ENCODE measurements around the gene POLR1C.
"Not testable (repeated sequence)": the region's sequence is repeated elsewhere in the genome, so short reads cannot be mapped to it uniquely, and the experiment has no call there.

The POLR1C gene, protein sequence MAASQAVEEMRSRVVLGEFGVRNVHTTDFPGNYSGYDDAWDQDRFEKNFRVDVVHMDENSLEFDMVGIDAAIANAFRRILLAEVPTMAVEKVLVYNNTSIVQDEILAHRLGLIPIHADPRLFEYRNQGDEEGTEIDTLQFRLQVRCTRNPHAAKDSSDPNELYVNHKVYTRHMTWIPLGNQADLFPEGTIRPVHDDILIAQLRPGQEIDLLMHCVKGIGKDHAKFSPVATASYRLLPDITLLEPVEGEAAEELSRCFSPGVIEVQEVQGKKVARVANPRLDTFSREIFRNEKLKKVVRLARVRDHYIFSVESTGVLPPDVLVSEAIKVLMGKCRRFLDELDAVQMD

DNA sequence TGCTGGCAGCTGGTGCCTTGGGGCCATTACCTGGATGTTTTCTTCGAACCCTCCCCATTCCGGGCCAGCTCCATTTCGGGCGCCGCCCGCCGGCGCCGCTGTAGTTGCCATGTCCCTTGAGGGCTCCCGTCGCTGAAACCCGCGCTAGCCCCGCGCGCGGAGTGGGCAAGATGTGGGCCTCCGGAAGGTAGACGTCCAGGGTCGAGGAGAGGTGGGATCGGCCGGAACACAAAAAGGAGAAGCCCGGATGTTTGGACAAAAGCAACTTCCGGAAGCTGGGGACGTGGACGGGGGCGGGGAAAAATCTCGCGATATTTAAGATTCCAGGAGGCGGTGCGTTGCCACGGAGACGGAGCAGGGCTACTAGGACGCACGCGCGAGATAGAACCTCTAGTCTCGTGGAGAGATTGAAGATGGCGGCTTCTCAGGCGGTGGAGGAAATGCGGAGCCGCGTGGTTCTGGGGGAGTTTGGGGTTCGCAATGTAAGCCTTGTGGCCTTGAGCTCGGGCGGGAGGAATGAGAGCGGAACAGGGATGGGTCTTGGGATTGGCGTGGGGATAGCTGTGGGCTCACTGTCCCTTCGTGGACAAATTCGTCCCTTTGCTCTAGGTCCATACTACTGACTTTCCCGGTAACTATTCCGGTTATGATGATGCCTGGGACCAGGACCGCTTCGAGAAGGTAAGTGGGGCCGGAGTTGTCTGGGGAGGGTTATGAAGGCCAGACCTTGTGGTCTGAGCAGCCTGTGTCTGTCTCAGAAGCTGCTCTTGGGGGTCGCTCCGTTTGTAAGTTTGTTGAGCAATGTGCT, at the start of gene POLR1C, which contains the start of gene YIPF3:
Gene POLR1C (plus strand): TSS at position 393 of the 808 bp plus-strand sequence. CDS start 21 bp downstream, at position 414.
Gene YIPF3 (minus strand): TSS at position 230 of the 808 bp plus-strand sequence. CDS start 119 bp downstream, at position 111.
- DNase-seq (ENCODE audit: low read depth in 2 of 2): peak; percentile 94

DNA sequence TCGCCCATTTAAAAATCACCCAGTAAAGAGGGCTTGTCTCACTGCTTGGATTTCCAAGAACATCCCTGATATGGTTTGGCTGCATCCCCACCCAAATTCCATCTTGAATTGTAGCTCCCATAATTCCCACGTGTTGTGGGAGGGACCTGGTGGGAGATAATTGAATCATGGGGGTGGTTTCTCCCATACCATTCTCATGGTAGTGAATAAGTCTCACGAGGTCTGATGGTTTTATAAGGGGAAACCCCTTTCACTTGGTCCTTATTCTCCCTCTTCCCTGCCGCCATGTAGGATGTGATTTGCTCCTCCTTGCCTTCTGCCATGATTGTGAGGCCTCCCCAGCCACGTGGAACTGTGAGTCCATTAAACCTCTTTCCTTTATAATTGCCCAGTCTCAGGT, 49.6 kb upstream of the POLR1C start:
- DNase-seq (ENCODE audit: low read depth in 2 of 2): not testable (repeated sequence)

DNA sequence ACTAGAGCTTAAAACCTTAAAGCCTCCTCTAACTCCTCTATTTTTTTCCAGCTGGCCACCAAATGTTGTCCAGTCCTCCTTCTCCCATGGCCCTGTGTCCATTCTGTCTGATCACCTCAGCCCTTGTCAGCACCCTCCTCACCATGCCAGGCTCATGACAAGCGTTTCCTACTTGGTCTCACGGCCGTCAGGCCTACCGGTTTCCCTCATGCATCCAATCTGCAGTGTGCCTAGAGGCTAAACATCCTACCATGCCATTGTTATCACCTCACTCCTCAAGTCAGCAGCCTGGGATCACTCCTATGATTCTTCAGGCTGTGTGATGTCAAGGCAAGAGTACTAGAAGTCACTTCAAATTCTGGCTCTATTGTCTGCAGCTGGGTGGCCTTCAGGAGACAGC, 49.1 kb upstream of the POLR1C start:
- no peak for DNase-seq (ENCODE audit: low read depth in 2 of 2)

GRCh38 chr6:43468240-43468639, 48.6 kb upstream of the POLR1C start:
- DNase-seq (ENCODE audit: low read depth in 2 of 2): no peak

DNA sequence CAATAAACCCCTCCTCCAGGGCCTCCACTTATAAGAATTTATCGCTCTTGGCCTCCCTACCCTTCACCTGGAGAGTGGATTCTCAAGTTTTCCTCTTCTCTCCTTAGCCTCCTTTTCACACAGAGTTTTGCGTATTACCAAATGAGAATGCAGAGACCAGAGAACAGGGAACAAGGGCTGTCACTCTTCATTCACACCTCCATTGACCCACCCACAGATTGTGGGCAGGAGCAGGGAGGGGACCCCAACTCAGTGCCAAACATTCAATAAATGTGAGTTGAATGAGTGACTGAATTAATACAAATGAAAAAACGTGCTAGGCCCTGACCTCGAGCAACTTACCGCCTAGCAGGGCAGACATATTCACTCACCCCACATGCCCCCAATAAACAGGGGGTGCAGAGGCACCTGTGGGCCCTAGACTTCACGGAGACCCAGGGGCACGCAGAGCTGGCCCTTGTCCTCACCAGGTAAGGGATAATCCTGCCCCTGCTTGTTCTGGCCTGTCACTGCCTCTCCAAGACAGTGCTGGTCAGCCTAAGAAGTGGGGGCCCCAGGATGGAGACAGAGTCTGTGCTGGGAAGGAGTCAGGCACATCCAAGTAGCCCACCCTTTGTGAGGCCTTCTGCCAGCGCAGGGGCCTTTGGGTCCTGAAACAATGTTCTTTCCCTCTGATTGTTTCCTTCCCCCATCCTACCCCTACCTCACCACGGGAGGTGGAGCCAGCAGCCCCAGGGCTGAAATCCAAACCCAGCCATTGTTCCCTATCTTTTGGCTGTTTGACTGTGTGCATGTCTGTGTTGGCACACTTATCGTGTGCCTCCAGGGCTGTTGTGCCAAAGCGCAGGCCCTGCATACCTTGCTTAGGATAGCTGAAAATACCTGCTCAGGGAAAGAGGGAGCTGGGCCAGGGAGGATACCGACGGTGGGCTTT, 47.9 kb upstream of the POLR1C start:
- DNase-seq (ENCODE audit: low read depth in 2 of 2): no peak

DNA sequence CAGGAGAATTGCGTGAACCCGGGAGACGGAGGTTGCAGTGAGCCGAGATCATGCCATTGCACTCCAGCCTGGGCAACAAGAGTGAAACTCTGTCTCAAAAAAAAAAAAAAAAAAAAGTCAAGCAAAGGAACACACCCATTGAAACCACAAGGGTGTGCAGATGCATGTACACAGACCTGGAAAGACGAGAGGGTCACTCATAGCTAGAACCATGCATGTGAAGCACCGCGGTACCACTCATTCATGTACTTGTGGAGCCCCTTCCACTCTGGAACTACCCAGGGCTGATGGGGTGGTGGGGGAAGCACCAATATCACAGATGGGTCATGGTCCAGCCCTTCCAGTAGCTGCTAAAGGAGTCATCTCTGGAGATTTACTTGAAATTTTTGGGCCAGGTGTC, 46.9 kb upstream of the POLR1C start:
- no peak for DNase-seq (ENCODE audit: low read depth in 2 of 2)

DNA sequence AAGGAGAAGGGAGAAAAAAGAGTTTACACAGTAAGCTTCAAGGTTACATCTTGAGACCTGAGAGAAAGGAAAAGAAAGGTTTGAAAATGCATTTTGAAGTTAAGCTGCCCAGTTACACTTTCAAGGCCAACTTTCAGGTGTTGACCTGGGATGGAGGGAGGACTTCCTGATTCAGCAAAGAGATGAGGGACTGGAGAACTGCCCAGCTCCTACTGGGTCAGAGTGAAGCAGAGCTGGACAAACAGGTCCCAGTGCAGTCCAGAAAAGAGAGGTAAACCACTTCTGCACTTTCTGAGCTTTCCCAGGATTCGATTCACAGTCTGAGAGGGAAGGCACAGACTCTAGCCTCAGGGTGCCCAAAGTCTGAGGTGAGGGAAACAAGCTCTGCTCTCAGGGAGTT, 45.5 kb upstream of the POLR1C start:
- DNase-seq (ENCODE audit: low read depth in 2 of 2): no peak

DNA sequence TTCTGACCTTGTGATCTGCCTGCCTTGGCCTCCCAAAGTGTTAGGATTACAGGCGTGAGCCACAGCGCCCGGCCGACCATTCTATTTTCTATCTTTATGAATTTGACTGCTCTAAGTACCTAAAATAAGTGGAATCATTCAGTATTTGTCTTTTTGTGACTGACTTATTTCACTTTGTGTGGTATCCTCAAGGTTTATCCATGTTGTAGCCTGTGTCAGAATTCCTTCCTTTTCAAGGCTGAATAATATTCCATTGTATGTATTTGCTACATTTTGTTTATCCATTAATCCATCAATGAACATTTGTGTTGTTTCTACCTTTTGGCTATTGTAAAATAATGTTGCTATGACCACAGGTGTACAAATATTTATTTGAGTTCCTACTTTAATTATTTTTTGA, 44.4 kb upstream of the POLR1C start:
- DNase-seq (ENCODE audit: low read depth in 2 of 2): no peak

GRCh38 chr6:43475516-43475915, 41.4 kb upstream of the POLR1C start:
- no peak for DNase-seq (ENCODE audit: low read depth in 2 of 2)

- DNase-seq (ENCODE audit: low read depth in 2 of 2): no peak
Observed at GRCh38 chr6:43476746-43477145, 40.1 kb upstream of the POLR1C start.

DNA sequence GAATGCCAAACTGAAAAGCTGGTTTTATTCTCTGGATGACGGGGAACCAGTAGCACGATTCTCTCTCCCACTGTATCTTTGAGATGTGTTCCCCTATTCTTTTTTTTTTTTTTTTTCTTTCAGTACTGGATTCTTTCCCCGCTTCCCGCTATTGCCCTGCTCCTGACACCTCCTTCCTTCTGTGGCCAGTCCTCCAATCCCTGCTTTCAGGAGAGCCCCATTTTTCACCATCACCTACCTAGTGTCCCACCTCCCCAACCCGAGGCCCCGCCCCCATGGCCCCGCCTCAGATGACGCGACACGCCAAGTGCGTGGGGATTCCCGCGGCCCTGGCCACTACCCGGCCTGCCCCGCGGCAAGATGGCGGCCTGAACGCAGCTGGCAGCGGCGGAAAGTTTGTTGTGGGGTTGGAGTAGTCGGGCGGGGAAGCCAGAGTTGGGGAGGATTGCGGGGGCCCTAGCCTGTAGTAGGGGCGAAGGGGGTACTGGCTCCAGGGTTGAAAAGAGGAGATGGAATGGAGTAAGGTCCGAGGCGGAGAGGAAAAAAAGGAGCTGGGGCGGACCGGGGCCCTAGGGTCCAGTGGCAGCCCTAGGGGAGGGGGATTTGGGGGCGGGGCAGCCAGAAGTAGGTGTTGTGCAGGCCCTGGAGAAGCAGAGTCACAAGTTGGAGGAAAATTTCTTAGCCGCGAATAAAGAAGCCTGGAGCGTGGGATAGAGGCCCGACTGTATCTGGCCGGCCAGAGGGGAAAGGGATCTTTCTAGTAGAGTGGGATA, 39.5 kb upstream of the POLR1C start, which contains the start of gene TJAP1:
Gene TJAP1 (plus strand): TSS at position 336 of the 773 bp plus-strand sequence. CDS start 21,432 bp downstream, outside the sequence.
- DNase-seq (ENCODE audit: low read depth in 2 of 2): peak; percentile 90 to 94

GRCh38 chr6:43478008-43478372, 38.9 kb upstream of the POLR1C start:
- DNase-seq (ENCODE audit: low read depth in 2 of 2): no peak

GRCh38 chr6:43481075-43481474, 35.8 kb upstream of the POLR1C start:
- DNase-seq (ENCODE audit: low read depth in 2 of 2): no peak

DNA sequence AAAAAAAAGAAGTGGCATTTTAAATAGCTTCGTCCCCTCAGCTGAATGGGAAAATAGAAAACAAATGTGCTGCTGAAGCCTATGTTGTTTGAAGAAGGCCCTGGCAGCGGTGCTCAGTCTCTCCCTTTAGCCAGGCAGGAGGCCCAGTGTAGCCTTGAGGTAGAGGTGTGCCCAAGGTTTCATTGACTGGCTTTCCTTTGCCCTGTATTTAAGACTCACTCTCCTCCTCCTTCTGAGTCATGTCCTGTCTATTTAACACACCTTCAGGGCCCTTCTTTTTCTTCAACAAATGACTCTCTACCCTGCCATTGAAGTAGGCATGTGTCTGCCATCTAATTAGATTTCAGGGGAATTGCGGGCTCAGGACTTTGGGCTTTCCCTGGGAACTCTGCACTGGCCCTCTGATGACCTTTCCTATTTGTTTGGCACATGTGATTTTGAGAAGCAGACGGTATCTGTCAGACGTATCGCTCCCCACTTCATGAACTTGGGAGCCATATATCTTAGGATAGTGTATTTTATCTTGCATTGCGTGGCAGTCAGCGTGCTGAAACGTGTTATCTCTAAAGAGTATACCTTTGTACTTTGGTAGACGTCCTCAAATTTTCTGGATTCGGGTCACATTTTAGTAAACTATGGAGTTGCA, 35.2 kb upstream of the POLR1C start:
- DNase-seq (ENCODE audit: low read depth in 2 of 2): no peak

DNA sequence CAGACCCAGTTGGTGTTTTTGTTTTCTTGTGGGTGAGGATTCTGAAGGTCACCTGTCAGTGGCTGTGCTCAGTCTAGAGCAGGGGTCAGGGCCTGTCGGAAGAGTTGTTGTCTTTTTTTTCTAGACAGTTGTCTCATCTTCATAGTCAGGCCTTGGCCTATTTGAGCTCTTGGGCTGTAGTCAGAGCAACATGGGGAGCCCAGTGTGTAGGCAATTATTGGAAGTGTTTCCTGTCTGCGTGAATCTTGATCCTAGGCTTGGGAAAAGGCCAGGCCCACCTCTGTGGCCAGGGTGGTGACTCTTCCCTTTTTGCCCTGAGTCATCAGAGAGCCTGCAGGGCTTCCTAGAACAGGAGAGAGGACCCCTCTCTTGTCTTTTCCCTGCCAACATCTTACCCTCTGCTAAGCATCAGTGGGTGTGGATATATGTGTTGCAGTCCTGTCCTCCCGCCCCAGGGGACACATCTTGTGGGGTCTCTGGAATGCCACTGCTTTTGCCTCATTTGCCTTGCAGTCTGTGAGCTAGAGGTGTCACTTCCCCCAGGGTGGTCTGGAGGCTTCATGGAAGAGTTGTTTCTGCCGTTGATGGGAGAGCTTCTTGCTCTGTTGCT, 28.1 kb upstream of the POLR1C start:
- DNase-seq (ENCODE audit: low read depth in 2 of 2): no peak

- DNase-seq (ENCODE audit: low read depth in 2 of 2): no peak
Observed at GRCh38 chr6:43489277-43490072, 27.4 kb upstream of the POLR1C start.

DNA sequence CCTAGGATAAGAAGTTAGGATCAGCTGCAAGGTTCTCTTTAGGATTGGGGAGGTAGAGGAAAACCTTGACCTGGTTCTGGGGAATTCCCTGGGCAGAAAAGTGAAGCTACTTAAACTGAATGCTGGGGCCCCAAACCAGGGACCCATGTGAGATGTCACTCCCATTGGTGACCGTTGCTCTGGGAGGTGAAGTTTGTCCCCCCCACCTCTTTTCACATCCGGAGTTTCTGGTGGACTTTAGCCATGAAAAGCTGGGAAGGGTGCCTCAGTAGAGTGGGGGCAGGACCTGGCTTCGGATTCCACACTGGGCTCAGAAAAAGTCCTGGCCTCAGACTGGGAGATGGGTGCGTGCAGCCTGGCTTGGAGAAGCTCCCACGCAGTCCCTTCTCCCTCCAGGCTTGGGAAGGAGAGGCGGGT, 26.4 kb upstream of the POLR1C start:
- no peak for DNase-seq (ENCODE audit: low read depth in 2 of 2)

DNA sequence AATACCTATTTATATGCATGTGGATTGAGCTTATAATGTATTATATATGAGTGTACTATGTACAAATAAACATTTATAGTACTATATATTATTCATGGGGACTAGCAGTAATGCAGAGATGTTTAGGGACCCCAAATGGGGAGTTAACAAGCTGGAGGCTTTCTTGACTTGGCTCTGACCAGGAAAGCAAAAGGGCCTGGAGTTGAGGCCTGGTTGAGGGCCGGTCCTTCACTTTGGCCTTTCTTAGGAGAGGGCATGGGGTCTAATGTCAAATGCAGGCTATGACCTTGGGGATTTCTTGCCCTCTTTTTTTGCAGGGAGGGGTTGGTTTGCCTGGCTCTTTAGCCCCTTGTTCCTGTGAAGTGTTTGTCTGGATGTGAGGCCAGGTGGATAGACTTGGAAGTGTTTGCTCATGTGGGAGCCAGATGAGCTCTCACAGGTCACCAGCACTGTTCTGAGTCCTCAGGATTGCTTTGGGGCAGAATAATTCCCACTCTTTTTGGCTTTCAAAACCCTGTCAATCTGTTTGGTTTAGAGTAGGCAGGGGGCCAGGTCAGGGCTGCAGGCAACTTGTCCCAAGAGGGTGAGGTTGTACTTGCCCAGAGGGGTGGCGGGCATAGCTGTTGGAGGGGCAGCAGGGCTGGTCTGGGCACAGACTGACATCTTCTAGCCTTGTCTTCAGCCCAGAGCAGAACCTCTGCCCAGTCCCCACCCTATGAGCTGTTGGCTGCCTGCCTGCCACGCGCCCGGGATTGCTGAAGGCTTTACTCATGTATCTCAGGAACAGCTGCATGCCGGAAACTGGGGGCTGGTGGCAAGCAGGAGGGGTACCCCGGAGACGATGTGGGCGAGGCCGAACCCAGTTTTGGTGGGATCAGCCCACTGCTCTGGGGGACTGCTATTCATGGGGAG, 24.9 kb upstream of the POLR1C start:
- no peak for DNase-seq (ENCODE audit: low read depth in 2 of 2)

All from activated CD8-positive, alpha-beta memory T cell treated with anti-CD3 and anti-CD28 coated beads for 4 hours (primary cell).